SK-N-MC (cell line): ENCODE data around the gene TMEM254.
"Not testable (repeated sequence)": the region's sequence is repeated elsewhere in the genome, so short reads cannot be mapped to it uniquely, and the experiment has no call there.

ENCODE experiments used
- DNase-seq: peaks from one replicate; pipeline ENCODE4 v3.0.0-alpha.2; 2011; ENCODE audit warnings: low read depth, low spot score
- H3K27ac ChIP-seq: fragments of 200-600 bp; sonication (generic); 2 replicates; pipeline ENCODE4 v1.5.1; 2016; ENCODE audit warnings: mixed run types
- H3K36me3 ChIP-seq: fragments of 200-600 bp; sonication (generic); 2 replicates; pipeline ENCODE4 v1.6.1; 2017; ENCODE audit warnings: antibody characterized with exemption, low read length, mixed read lengths; ENCODE audit not compliant: insufficient read depth
- H3K4me3 ChIP-seq: fragments of 200-600 bp; sonication (generic); 2 replicates; pipeline ENCODE4 v1.5.1; 2016
- H3K9ac ChIP-seq: fragments of 200-600 bp; sonication (generic); 2 replicates; pipeline ENCODE4 v1.8.0; 2017; ENCODE audit warnings: mixed run types, mixed read lengths; ENCODE audit not compliant: insufficient read length
- H3K9me3 ChIP-seq: fragments of 200-600 bp; sonication (generic); 2 replicates; pipeline ENCODE4 v1.6.1; 2017; ENCODE audit warnings: low read depth, mild to moderate bottlenecking, antibody characterized with exemption, low read length, moderate library complexity, mixed read lengths
- EZH2 ChIP-seq: fragments of 200-600 bp; sonication (generic); IDR thresholded peaks from one replicate; pipeline ENCODE4 v1.6.1; 2017; ENCODE audit warnings: antibody characterized with exemption
- FOXP2 ChIP-seq: optimal IDR thresholded peaks from 2 replicates; pipeline ENCODE3; 2011; ENCODE audit warnings: mild to moderate bottlenecking, moderate library complexity; ENCODE audit not compliant: insufficient read depth; ENCODE audit errors: extremely low read length, control extremely low read depth
- POLR2AphosphoS5 ChIP-seq: IDR thresholded peaks from 2 replicates; pipeline ENCODE4 v1.6.1; 2012; ENCODE audit warnings: mild to moderate bottlenecking, low read depth, low read length, borderline replicate concordance

TMEM254 gene, protein sequence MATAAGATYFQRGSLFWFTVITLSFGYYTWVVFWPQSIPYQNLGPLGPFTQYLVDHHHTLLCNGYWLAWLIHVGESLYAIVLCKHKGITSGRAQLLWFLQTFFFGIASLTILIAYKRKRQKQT

GRCh38 chr10:80078448-80079311, at the start of gene TMEM254:
Gene TMEM254 (plus strand): TSS chr10:80078665. CDS start chr10:80078700, 35 bp downstream.
- H3K27ac ChIP-seq, result no peak within 1 kb of the TSS
- TF ChIP-seq EZH2 (no peak), POLR2AphosphoS5 (peak; percentile 62; the same call in 1 of the 2 replicates), FOXP2 (no peak)
- peak; percentile 10 for DNase-seq
- no peaks in the 10 kb centered on the region for H3K9me3 ChIP-seq
- H3K36me3 ChIP-seq, result no peaks in the 10 kb centered on the region
- H3K4me3 ChIP-seq, result peak within 1 kb of the TSS; percentile 90
- peak within 1 kb of the TSS; percentile 87 for H3K9ac ChIP-seq

DNA sequence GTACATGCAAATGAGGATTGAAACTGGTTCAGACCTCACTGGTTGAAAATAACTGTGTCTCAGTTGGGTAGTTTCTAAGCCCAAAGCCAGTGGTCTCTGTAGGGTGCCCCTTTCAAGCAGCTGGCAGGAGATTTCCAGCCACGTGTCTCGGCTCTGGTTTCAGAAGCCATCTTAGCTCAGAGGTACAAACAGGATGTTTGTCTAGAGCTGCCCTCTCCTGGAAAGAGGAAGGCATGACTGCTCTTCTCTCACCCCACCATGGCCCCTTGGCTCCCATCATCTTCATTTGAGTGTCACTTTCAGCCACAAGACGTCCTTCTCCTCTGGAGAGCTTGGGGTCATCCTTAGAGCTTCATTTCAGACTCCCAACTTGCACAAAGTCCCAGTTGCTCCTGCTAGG, 49.3 kb upstream of the TMEM254 start:
- not testable (repeated sequence) for H3K27ac ChIP-seq, H3K9ac ChIP-seq, DNase-seq, H3K9me3 ChIP-seq, H3K36me3 ChIP-seq, H3K4me3 ChIP-seq

DNA sequence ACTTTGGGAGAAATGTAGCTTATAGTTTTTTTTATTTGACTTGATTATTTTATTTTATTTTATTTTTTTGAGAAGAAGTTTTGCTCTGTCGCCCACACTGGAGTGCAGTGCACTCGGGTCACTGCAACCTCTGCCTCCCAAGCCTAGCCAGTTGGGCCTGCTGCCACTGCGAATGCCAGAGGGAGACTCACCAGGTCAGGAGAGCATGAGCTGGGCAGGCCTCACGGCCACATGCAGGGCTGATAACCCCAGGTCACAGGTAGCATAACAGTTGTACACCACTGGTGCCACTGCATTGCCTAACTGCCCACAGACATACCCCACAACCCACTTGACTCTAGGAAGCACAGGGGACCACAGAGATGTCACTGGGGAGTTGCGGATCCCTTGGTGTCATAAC, 48.6 kb upstream of the TMEM254 start:
- not testable (repeated sequence) for DNase-seq, H3K27ac ChIP-seq, H3K4me3 ChIP-seq, H3K9ac ChIP-seq, H3K9me3 ChIP-seq, H3K36me3 ChIP-seq

- no peak overlapping the region for H3K9ac ChIP-seq
- no peaks in the 10 kb centered on the region for H3K36me3 ChIP-seq
- H3K9me3 ChIP-seq, result no peaks in the 10 kb centered on the region
- no peak for TF ChIP-seq EZH2
- TF ChIP-seq POLR2AphosphoS5, result no peak
- no peak for TF ChIP-seq FOXP2
- no peak for DNase-seq
- H3K27ac ChIP-seq, result no peak overlapping the region
- H3K4me3 ChIP-seq, result no peak overlapping the region
Observed at GRCh38 chr10:80032503-80032902, 46.0 kb upstream of the TMEM254 start.

DNA sequence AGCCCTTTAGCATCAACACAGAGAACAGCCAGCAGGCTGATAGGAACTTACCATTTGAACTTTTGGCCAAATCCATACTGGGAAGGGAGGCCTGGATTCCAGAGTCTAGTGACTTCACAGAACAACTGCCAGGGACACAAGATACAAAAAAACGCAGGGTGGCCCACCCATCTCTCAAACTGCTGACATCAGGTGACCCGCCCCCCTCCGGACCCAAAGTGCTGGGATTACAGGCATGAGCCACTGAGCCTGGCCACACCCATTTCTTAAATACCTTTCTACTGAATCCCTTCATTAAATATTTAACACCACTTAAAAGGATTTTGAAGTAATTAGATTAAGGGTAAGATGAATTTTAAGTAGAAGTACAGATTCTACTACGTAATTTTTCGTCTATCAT, 43.7 kb upstream of the TMEM254 start:
- H3K27ac ChIP-seq, H3K4me3 ChIP-seq, H3K36me3 ChIP-seq, DNase-seq, H3K9ac ChIP-seq, H3K9me3 ChIP-seq: not testable (repeated sequence)

DNA sequence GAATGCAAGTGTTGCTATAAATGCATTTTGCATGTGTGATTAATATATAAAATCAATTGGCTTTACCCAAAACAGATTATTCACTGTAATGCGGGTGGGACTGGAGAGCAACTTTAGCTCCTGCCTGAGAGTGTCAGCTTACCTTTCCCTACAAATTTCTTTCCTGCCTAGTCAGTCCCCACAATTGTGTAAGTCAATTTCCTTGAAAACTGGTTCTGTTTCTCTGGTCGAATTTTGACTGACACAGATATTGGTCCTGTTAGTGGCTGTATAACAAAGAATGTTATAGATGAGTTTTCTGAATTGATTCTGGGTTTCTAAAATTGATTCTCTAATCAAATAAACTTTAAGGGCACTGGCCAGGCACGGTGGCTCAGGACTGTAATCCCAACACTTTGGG, 43.0 kb upstream of the TMEM254 start:
- not testable (repeated sequence) for H3K36me3 ChIP-seq, DNase-seq, H3K4me3 ChIP-seq, H3K9ac ChIP-seq, H3K27ac ChIP-seq, H3K9me3 ChIP-seq

- not testable (repeated sequence) for H3K36me3 ChIP-seq, H3K9me3 ChIP-seq, H3K4me3 ChIP-seq, H3K27ac ChIP-seq, DNase-seq, H3K9ac ChIP-seq
Observed at GRCh38 chr10:80036921-80037500, 41.5 kb upstream of the TMEM254 start.

GRCh38 chr10:80038226-80038625, 40.2 kb upstream of the TMEM254 start:
- not testable (repeated sequence) for H3K9me3 ChIP-seq, DNase-seq, H3K9ac ChIP-seq, H3K36me3 ChIP-seq, H3K27ac ChIP-seq, H3K4me3 ChIP-seq

DNA sequence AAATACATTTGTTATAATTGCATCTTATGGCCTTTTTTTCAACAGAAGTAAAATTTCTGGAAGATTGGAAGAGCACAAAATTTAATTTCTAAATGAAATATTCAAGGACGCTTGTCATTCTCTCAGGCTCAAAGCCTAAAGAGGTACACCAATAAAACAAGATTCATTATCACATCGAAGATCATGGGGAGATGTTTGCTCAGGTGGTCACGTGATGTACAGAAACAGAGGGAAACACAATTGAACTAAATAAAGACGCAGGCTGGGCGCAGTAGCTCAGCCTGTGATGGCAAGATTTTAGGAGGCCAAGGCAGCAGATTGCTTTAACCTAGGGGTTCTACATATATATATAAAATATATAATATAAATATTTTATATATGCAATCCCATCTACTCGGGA, 37.3 kb upstream of the TMEM254 start:
- no peak overlapping the region for H3K4me3 ChIP-seq
- no peak for TF ChIP-seq EZH2
- TF ChIP-seq FOXP2, result no peak
- no peak for TF ChIP-seq POLR2AphosphoS5

DNA sequence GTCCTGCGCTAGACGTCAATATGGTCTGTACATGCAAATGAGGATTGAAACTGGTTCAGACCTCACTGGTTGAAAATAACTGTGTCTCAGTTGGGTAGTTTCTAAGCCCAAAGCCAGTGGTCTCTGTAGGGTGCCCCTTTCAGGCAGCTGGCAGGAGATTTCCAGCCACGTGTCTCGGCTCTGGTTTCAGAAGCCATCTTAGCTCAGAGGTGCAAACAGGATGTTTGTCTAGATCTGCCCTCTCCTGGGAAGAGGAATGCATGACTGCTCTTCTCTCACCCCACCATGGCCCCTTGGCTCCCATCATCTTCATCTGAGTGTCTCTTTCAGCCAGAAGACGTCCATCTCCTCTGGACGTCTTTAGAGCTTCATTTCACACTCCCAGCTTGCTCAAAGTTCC, 33.5 kb upstream of the TMEM254 start:
- H3K27ac ChIP-seq, H3K9ac ChIP-seq, DNase-seq, H3K36me3 ChIP-seq, H3K4me3 ChIP-seq, H3K9me3 ChIP-seq: not testable (repeated sequence)

More for the DNA sequence above, 37.3 kb upstream of the TMEM254 start:
- Histone ChIP-seq H3K27ac (no peak overlapping the region), H3K36me3 (no peaks in the 10 kb centered on the region), H3K9ac (no peak overlapping the region), H3K9me3 (no peaks in the 10 kb centered on the region)
- no peak for DNase-seq
